ENCODE measurements around the gene MAP1A. TPM values are rescaled to one million over a fixed set of nuclear protein-coding genes. Genes with fewer than 3 reads are reported as not detected.
"Not testable (repeated sequence)": the region's sequence is repeated elsewhere in the genome, so short reads cannot be mapped to it uniquely, and the experiment has no call there.

The MAP1A gene
- total RNA-seq, 1 donor from 2014 or later: 1.7 TPM

GRCh38 chr15:43529141-43529540 is 11.7 kb downstream of the MAP1A start:
- no peak for DNase-seq (ENCODE audit: low read depth)
- H3K4me3 ChIP-seq (ENCODE audit: low read depth, low read length): no peak overlapping the region
- TF ChIP-seq CTCF (conservative IDR thresholded peaks at IDR 0.05; ENCODE audit: low read depth, low read length): no peak

- no peak overlapping the region for H3K4me3 ChIP-seq (ENCODE audit: low read depth, low read length)
- no peak for DNase-seq (ENCODE audit: low read depth)
- TF ChIP-seq CTCF (conservative IDR thresholded peaks at IDR 0.05; ENCODE audit: low read depth, low read length): no peak
Measured at GRCh38 chr15:43529587-43530345, 12.4 kb downstream of the MAP1A start.

- TF ChIP-seq CTCF (conservative IDR thresholded peaks at IDR 0.05; ENCODE audit: low read depth, low read length): no peak
- H3K4me3 ChIP-seq (ENCODE audit: low read depth, low read length): no peak overlapping the region
- no peak for DNase-seq (ENCODE audit: low read depth)
Measured at GRCh38 chr15:43531018-43531670, 13.7 kb downstream of the MAP1A start.

GRCh38 chr15:43532826-43533225 is 15.4 kb downstream of the MAP1A start:
- not testable (repeated sequence) for DNase-seq (ENCODE audit: low read depth); H3K4me3 ChIP-seq (ENCODE audit: low read depth, low read length)

- no peak overlapping the region for H3K4me3 ChIP-seq (ENCODE audit: low read depth, low read length)
- no peak for DNase-seq (ENCODE audit: low read depth)
- TF ChIP-seq CTCF (conservative IDR thresholded peaks at IDR 0.05; ENCODE audit: low read depth, low read length): no peak
Measured at GRCh38 chr15:43534897-43535296, 17.5 kb downstream of the MAP1A start.

GRCh38 chr15:43538091-43538490 is 20.7 kb downstream of the MAP1A start:
- TF ChIP-seq CTCF (conservative IDR thresholded peaks at IDR 0.05; ENCODE audit: low read depth, low read length): no peak
- no peak for DNase-seq (ENCODE audit: low read depth)
- H3K4me3 ChIP-seq (ENCODE audit: low read depth, low read length): no peak overlapping the region

- H3K4me3 ChIP-seq (ENCODE audit: low read depth, low read length): no peak overlapping the region
- no peak for DNase-seq (ENCODE audit: low read depth)
- TF ChIP-seq CTCF (conservative IDR thresholded peaks at IDR 0.05; ENCODE audit: low read depth, low read length): no peak
Measured at GRCh38 chr15:43541785-43542184, 24.4 kb downstream of the MAP1A start.

Measured in epithelial cell of proximal tubule (primary cell).